Peyer's patch (tissue), 4 donors: ENCODE results near the gene DMD. TPM values are rescaled to one million over a fixed set of nuclear protein-coding genes. Genes with fewer than 3 reads are reported as not detected.

Source experiments
- DNase-seq, 3 donors: peaks; one replicate each; pipeline ENCODE4 v3.0.0-alpha.2; 2017 to 2019
- H3K27ac ChIP-seq, 4 donors: fragments of 200-600 bp; sonication (generic); one replicate each; pipeline ENCODE4 v1.5.1; 2016 to 2019
- H3K27me3 ChIP-seq, 2 donors: fragments of 200-600 bp; sonication (generic); one replicate each; pipeline ENCODE4 v1.5.1; 2019
- H3K36me3 ChIP-seq, 3 donors: fragments of 200-600 bp; sonication (generic); one replicate each; pipeline ENCODE4 v1.5.1; 2016 to 2019
- H3K4me1 ChIP-seq, 4 donors: fragments of 200-600 bp; sonication (generic); one replicate each; pipeline ENCODE4 v1.5.1; 2016 to 2019
- H3K4me3 ChIP-seq, 4 donors: fragments of 200-600 bp; sonication (generic); 1 replicate in 3 of 4; 2 replicates in 1 of 4; pipeline ENCODE4 v1.5.1; 2016 to 2019; ENCODE audit warnings: mild to moderate bottlenecking in 1 of 4
- H3K9me3 ChIP-seq, 4 donors: fragments of 200-600 bp; sonication (generic); one replicate each; pipeline ENCODE4 v1.5.1; 2016 to 2019; ENCODE audit warnings: mild to moderate bottlenecking in 1 of 4
- POLR2A ChIP-seq, 2 donors: fragments of 450-650 bp; IDR thresholded peaks; one replicate each; pipeline ENCODE4 v1.5.1; 2017; ENCODE audit warnings: antibody characterized with exemption in 2 of 2, mild to moderate bottlenecking in 2 of 2, moderate library complexity in 2 of 2
- total RNA-seq, 4 donors: library from RNA; depleted of rRNA; stranded (reverse); fragments of >200 nt; gene quantifications; one replicate each; pipeline ENCODE4 v1.1.0, GENCODE V29; 2016
- TF ChIP-seq, protein P1 (sequence below), 6 experiments: fragments of 450-650 bp in 4 of 6; fragments of 200-600 bp in 2 of 6; sonication (generic) in 1 of 6; IDR thresholded peaks; one replicate each; pipeline ENCODE4 v1.5.1; 2017 to 2019; ENCODE audit warnings: antibody characterized with exemption in 6 of 6, mild to moderate bottlenecking in 3 of 6, moderate library complexity in 1 of 6

DMD gene
- total RNA-seq, 4 donors from 2014 or later, result 15.8 to 109 (median 19.1) TPM

DNA sequence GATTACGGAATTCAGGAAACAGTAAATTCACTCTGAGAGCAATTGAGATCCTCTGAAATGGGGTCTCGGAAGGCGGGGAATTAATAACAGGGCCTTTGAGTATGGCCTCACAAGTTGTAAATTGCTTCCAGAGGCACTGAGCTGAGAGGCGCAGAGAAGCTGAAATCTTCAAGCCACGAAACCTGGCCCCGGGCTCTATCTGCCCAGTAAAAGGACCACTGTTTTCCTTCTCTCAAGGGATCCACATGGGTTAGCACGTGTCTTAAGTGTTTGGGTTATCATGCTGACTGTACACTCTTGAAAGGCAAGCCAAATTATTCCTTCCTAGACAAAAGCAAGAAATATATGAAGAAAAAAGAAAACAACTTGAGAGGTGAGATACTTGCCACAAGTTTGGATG is 1126.6 kb downstream of the DMD start:
- no peaks in the 10 kb centered on the region for H3K27me3 ChIP-seq
- H3K4me3 ChIP-seq, result no peak overlapping the region
- H3K4me1 ChIP-seq, result no peaks in the 10 kb centered on the region
- TF ChIP-seq, protein P1, sequence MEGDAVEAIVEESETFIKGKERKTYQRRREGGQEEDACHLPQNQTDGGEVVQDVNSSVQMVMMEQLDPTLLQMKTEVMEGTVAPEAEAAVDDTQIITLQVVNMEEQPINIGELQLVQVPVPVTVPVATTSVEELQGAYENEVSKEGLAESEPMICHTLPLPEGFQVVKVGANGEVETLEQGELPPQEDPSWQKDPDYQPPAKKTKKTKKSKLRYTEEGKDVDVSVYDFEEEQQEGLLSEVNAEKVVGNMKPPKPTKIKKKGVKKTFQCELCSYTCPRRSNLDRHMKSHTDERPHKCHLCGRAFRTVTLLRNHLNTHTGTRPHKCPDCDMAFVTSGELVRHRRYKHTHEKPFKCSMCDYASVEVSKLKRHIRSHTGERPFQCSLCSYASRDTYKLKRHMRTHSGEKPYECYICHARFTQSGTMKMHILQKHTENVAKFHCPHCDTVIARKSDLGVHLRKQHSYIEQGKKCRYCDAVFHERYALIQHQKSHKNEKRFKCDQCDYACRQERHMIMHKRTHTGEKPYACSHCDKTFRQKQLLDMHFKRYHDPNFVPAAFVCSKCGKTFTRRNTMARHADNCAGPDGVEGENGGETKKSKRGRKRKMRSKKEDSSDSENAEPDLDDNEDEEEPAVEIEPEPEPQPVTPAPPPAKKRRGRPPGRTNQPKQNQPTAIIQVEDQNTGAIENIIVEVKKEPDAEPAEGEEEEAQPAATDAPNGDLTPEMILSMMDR (IDR thresholded peaks at IDR 0.05), result no peak
- TF ChIP-seq POLR2A (IDR thresholded peaks at IDR 0.05), result no peak
- no peaks in the 10 kb centered on the region for H3K9me3 ChIP-seq
- no peak for DNase-seq
- H3K27ac ChIP-seq, result no peak overlapping the region
- no peaks in the 10 kb centered on the region for H3K36me3 ChIP-seq

DNA sequence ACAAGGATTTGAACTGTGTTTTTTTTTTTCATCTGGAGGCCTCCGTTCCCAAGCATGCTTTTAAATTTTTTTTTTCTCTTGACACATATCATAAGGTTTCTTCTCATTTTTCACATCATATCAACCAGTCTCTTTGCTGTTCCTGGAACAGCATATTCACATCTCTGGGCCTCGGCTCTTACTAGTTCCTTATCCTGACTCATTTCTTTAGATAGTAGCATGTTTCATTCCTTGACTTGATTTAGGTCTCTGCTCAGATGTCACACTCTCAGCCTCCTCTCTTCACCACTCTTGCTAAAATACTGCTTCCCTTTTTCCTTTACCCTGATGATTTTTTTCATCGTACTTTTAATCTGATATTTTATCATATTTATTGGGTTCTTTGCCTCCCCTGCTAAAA is 1163.1 kb downstream of the DMD start:
- TF ChIP-seq, protein P1 (IDR thresholded peaks at IDR 0.05), result no peak
- no peak for TF ChIP-seq POLR2A (IDR thresholded peaks at IDR 0.05)
- H3K27ac ChIP-seq, result no peak overlapping the region

DNA sequence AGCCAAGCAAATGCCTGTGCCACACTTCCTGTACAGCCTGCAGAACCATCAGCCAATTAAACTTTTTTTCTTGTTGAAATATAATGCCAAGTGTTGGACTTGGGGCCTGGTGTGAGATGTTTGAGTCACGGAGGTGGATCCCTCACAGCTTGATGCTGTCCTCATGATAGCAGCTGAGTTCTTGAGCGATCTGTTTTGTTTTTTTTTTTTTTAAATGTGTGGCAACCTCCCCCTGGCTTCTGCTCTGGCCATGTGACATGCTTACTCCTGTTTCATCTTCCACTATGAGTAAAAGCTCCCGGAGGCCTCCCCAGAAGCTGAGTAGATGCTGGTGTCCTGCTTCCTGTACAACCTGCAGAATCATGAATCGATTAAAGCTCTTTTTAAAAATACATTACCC is 1166.2 kb downstream of the DMD start:
- Histone ChIP-seq H3K9me3 (no peaks in the 10 kb centered on the region), H3K27me3 (no peaks in the 10 kb centered on the region), H3K4me3 (no peak overlapping the region), H3K4me1 (no peaks in the 10 kb centered on the region), H3K27ac (no peak overlapping the region), H3K36me3 (no peaks in the 10 kb centered on the region)
- no peak for DNase-seq
- no peak for TF ChIP-seq POLR2A (IDR thresholded peaks at IDR 0.05)
- TF ChIP-seq, protein P1 (IDR thresholded peaks at IDR 0.05), result no peak

More for the DNA sequence above, 1163.1 kb downstream of the DMD start:
- H3K36me3 ChIP-seq, result no peaks in the 10 kb centered on the region
- no peak for DNase-seq
- no peaks in the 10 kb centered on the region for H3K9me3 ChIP-seq
- H3K27me3 ChIP-seq, result no peaks in the 10 kb centered on the region
- H3K4me3 ChIP-seq, result no peak overlapping the region
- no peaks in the 10 kb centered on the region for H3K4me1 ChIP-seq

DNA sequence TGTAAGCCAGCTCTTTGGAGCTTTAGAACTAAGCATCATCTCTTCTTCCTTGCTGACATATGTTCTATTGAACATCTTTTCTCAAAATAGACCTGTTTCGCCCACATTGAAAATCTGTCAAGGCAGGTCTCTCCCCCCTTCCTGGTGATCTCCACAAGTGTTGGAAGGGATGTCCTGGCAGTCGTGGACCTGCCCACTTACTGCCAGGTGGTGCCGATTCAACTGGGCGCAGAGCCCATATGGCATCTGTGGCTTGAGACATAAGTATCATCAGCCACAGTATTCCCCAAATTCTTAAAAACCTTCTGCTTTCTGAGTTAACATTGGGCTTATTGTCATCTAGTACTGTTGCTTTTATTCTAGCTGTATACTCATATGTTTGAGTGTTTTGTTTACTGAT is 1170.2 kb downstream of the DMD start:
- Histone ChIP-seq H3K36me3 (no peaks in the 10 kb centered on the region), H3K27ac (no peak overlapping the region), H3K4me3 (no peak overlapping the region), H3K4me1 (no peaks in the 10 kb centered on the region), H3K27me3 (no peaks in the 10 kb centered on the region), H3K9me3 (no peaks in the 10 kb centered on the region)
- TF ChIP-seq, protein P1 (IDR thresholded peaks at IDR 0.05), result no peak
- no peak for TF ChIP-seq POLR2A (IDR thresholded peaks at IDR 0.05)
- DNase-seq, result no peak

DNA sequence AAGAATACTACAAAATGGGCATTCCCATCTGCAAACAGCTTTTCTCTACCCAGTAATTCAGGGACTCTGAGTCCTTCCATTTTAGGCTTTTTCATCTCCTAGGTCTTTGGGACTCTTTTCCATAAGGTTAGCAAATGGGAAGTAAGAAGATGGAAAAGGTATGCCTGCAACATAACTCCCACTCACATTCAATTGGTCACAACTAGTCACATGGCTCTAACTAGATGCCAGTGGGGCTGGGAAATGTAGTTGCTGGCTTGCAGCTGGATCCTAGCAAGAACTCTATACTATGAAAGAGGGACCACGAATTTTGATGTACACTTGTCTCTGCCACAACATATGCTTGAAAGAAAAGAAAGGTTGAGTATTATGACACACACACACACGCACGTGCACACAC is 1184.6 kb downstream of the DMD start:
- Histone ChIP-seq H3K27ac (no peak overlapping the region), H3K9me3 (no peaks in the 10 kb centered on the region), H3K36me3 (no peaks in the 10 kb centered on the region), H3K27me3 (no peaks in the 10 kb centered on the region), H3K4me1 (no peaks in the 10 kb centered on the region), H3K4me3 (no peak overlapping the region)
- DNase-seq, result no peak
- TF ChIP-seq POLR2A (IDR thresholded peaks at IDR 0.05), result no peak
- TF ChIP-seq, protein P1 (IDR thresholded peaks at IDR 0.05), result no peak

DNA sequence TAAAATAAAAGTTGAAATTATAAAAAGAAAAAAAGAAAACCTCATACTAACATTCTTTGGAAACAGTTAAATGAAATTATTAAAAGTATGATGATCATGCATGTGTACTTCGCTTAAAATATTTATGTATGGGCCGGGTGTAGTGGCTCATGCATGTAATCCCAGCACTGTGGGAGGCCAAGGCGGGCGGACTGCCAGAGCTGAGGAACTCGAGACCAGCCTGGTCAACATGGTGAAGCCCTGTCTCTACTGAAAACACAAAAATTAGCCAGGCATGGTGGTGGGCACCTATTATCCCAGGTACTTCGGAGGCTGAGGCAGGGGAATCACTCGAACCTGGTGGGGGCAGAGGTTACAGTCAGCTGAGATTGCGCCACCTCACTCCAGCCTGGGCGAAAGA is 1187.3 kb downstream of the DMD start:
- TF ChIP-seq POLR2A (IDR thresholded peaks at IDR 0.05), result no peak
- TF ChIP-seq, protein P1 (IDR thresholded peaks at IDR 0.05), result no peak
- Histone ChIP-seq H3K36me3 (no peaks in the 10 kb centered on the region), H3K9me3 (no peaks in the 10 kb centered on the region), H3K4me1 (no peaks in the 10 kb centered on the region), H3K4me3 (no peak overlapping the region), H3K27ac (no peak overlapping the region), H3K27me3 (no peaks in the 10 kb centered on the region)
- DNase-seq, result no peak
